ENCODE results near the gene ACOT11.
"Not testable (repeated sequence)": the region's sequence is repeated elsewhere in the genome, so short reads cannot be mapped to it uniquely, and the experiment has no call there.

ACOT11 gene

DNA sequence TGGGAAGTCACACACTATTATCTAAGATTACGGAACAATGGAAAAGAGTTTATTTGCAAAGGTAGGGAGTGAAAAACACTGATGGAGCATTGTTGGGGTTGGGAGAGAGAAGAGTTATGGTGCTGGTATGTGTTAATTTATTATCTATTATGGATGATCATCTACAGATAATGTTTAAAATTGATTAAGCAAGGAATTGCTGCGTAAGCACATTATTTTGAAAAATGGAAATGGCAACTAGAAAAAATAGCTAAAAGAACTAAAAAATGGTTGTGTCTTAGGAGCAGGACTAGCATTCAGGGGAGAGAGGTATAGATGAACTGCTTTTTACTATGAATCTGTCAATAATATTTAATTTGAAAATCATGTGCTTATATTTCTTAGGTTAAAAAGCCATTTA, 16.0 kb upstream of the ACOT11 start:
- Histone ChIP-seq H4K20me1 (ENCODE audit: insufficient read depth, low read length) (no peaks in the 10 kb centered on the region), H3K27ac (ENCODE audit: low read length) (no peak overlapping the region), H2AFZ (ENCODE audit: low read length) (no peak overlapping the region), H3K4me1 (ENCODE audit: low read length) (no peaks in the 10 kb centered on the region), H3K9ac (ENCODE audit: low read length) (no peak overlapping the region), H3K9me3 (replicated peaks; ENCODE audit: insufficient read depth, low read length) (no peaks in the 10 kb centered on the region), H3K27me3 (replicated peaks; ENCODE audit: insufficient read depth, low read length) (no peaks in the 10 kb centered on the region), H3K36me3 (replicated peaks; ENCODE audit: insufficient read depth, low read length) (no peaks in the 10 kb centered on the region), H3K4me2 (ENCODE audit: low read depth, low read length) (no peak overlapping the region), H3K4me3 (ENCODE audit: low read length) (no peak overlapping the region), H3K79me2 (ENCODE audit: low read length) (no peaks in the 10 kb centered on the region), H3K9me2 (replicated peaks; ENCODE audit: insufficient read depth, low read length) (no peaks in the 10 kb centered on the region), H3F3A (ENCODE audit: insufficient read depth, low read length) (no peaks in the 10 kb centered on the region)
- TF ChIP-seq, protein P1, sequence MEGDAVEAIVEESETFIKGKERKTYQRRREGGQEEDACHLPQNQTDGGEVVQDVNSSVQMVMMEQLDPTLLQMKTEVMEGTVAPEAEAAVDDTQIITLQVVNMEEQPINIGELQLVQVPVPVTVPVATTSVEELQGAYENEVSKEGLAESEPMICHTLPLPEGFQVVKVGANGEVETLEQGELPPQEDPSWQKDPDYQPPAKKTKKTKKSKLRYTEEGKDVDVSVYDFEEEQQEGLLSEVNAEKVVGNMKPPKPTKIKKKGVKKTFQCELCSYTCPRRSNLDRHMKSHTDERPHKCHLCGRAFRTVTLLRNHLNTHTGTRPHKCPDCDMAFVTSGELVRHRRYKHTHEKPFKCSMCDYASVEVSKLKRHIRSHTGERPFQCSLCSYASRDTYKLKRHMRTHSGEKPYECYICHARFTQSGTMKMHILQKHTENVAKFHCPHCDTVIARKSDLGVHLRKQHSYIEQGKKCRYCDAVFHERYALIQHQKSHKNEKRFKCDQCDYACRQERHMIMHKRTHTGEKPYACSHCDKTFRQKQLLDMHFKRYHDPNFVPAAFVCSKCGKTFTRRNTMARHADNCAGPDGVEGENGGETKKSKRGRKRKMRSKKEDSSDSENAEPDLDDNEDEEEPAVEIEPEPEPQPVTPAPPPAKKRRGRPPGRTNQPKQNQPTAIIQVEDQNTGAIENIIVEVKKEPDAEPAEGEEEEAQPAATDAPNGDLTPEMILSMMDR (IDR thresholded peaks at IDR 0.05; ENCODE audit: low read length) = no peak
- DNase-seq = no peak

DNA sequence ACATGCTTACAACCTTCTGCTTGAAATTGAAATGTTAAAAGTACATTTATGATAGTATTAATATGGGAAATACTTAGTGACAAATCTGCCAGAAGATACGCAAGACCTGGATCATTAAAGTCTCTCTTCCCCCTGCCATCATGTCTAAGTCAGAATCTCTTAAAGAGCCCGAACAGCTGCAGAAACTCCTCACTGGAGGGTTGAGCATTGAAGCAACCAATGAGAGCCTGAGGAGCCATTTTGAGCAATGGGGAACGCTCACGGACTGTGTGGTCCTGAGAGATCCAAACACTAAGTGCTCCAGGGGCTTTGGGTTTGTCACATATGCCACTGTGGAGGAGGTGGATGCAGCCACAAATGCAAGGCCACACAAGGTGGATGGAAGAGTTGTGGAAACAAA, 11.4 kb upstream of the ACOT11 start:
- not testable (repeated sequence) for H3K9me2 ChIP-seq (replicated peaks; ENCODE audit: insufficient read depth, low read length); H3K4me2 ChIP-seq (ENCODE audit: low read depth, low read length); DNase-seq; H3K4me1 ChIP-seq (ENCODE audit: low read length); H3F3A ChIP-seq (ENCODE audit: insufficient read depth, low read length); H3K27me3 ChIP-seq (replicated peaks; ENCODE audit: insufficient read depth, low read length); H3K79me2 ChIP-seq (ENCODE audit: low read length); H4K20me1 ChIP-seq (ENCODE audit: insufficient read depth, low read length); H2AFZ ChIP-seq (ENCODE audit: low read length); H3K4me3 ChIP-seq (ENCODE audit: low read length); H3K9me3 ChIP-seq (replicated peaks; ENCODE audit: insufficient read depth, low read length); H3K36me3 ChIP-seq (replicated peaks; ENCODE audit: insufficient read depth, low read length); H3K9ac ChIP-seq (ENCODE audit: low read length); H3K27ac ChIP-seq (ENCODE audit: low read length)

DNA sequence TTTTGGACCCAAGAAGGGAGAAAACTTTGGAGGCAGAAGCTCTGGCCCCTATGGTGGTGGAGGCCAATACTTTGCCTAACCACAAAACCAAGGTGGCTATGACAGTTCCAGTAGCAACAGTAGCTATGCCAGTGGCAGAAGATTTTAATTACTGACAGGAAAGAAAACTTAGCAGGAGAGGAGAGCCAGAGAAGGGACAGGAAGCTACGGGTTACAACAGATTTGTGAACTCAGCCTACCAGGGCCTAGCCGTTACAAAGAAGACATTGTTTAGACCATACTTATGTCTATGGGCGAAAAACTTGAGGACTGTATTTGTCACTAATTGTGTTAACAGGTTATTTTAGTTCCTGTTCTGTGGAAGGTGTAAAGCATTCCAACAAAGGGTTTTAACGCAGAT, 10.4 kb upstream of the ACOT11 start:
- H3K9me3 ChIP-seq (replicated peaks; ENCODE audit: insufficient read depth, low read length) = no peaks in the 10 kb centered on the region
- H3K9ac ChIP-seq (ENCODE audit: low read length) = no peak overlapping the region
- no peak overlapping the region for H3K4me2 ChIP-seq (ENCODE audit: low read depth, low read length)
- no peaks in the 10 kb centered on the region for H3K36me3 ChIP-seq (replicated peaks; ENCODE audit: insufficient read depth, low read length)
- no peaks in the 10 kb centered on the region for H3F3A ChIP-seq (ENCODE audit: insufficient read depth, low read length)
- peaks cover 4% of the 10 kb centered on the region; the same call in 1 of the 2 replicates for H3K4me1 ChIP-seq (ENCODE audit: low read length)
- H3K4me3 ChIP-seq (ENCODE audit: low read length) = no peak overlapping the region
- TF ChIP-seq EZH2 (optimal IDR thresholded peaks at IDR 0.05; ENCODE audit: low read depth, low read length) = no peak
- no peak for TF ChIP-seq EZH2phosphoT487 (IDR thresholded peaks at IDR 0.05; ENCODE audit: low read length)
- TF ChIP-seq, protein P1 (IDR thresholded peaks at IDR 0.05; ENCODE audit: low read length) = no peak
- no peak for DNase-seq
- H3K27me3 ChIP-seq (replicated peaks; ENCODE audit: insufficient read depth, low read length) = no peaks in the 10 kb centered on the region
- no peaks in the 10 kb centered on the region for H4K20me1 ChIP-seq (ENCODE audit: insufficient read depth, low read length)
- no peaks in the 10 kb centered on the region for H3K79me2 ChIP-seq (ENCODE audit: low read length)
- H2AFZ ChIP-seq (ENCODE audit: low read length) = no peak overlapping the region
- no peak overlapping the region for H3K27ac ChIP-seq (ENCODE audit: low read length)
- no peaks in the 10 kb centered on the region for H3K9me2 ChIP-seq (replicated peaks; ENCODE audit: insufficient read depth, low read length)

DNA sequence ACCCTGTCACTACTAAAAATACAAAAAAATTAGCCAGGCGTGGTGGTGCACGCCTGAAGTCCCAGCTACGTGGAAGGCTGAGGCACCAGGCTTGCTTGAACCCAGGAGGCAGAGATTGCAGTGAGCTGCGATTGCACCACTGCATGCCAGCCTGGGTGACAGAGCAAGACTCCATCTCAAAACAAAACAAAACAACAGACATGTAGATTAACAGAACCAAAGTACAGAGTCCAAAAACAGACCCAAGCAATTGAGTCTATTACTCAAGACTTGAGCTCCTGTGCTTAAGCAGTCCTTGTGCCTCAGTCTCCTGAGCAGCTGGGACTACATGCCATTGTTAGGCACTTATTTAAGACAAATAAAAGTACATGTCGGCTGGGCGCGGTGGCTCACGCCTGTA, 9.5 kb upstream of the ACOT11 start:
- Histone ChIP-seq H3K27ac (ENCODE audit: low read length) (no peak overlapping the region), H4K20me1 (ENCODE audit: insufficient read depth, low read length) (no peaks in the 10 kb centered on the region), H3K9me2 (replicated peaks; ENCODE audit: insufficient read depth, low read length) (no peaks in the 10 kb centered on the region), H3K9me3 (replicated peaks; ENCODE audit: insufficient read depth, low read length) (no peaks in the 10 kb centered on the region), H3K27me3 (replicated peaks; ENCODE audit: insufficient read depth, low read length) (no peaks in the 10 kb centered on the region), H3K4me3 (ENCODE audit: low read length) (no peak overlapping the region), H3K4me1 (ENCODE audit: low read length) (peaks cover 4% of the 10 kb centered on the region; the same call in 1 of the 2 replicates), H3K9ac (ENCODE audit: low read length) (no peak overlapping the region), H3K4me2 (ENCODE audit: low read depth, low read length) (no peak overlapping the region), H3K36me3 (replicated peaks; ENCODE audit: insufficient read depth, low read length) (no peaks in the 10 kb centered on the region), H2AFZ (ENCODE audit: low read length) (no peak overlapping the region), H3K79me2 (ENCODE audit: low read length) (no peaks in the 10 kb centered on the region), H3F3A (ENCODE audit: insufficient read depth, low read length) (no peaks in the 10 kb centered on the region)
- no peak for DNase-seq
- TF ChIP-seq EZH2phosphoT487 (IDR thresholded peaks at IDR 0.05; ENCODE audit: low read length) = no peak
- TF ChIP-seq EZH2 (optimal IDR thresholded peaks at IDR 0.05; ENCODE audit: low read depth, low read length) = no peak
- TF ChIP-seq, protein P1 (IDR thresholded peaks at IDR 0.05; ENCODE audit: low read length) = no peak

Data from MM.1S (cell line).